Measurements from ENCODE around the gene KIAA0513. TPM values are rescaled to one million over a fixed set of nuclear protein-coding genes. Genes with fewer than 3 reads are reported as not detected.

KIAA0513 gene
- total and polyA plus RNA-seq, 9 donors: 1.6 to 4.2 (median 2.6) TPM

- Histone ChIP-seq H3K4me3 (ENCODE audit: low read length) (no peak overlapping the region), H3K27me3 (ENCODE audit: control insufficient read depth, insufficient read depth, low read length) (peaks cover 15% of the 10 kb centered on the region), H3K9me3 (replicated peaks; ENCODE audit: control insufficient read depth, low read depth, low read length) (no peaks in the 10 kb centered on the region), H3K27ac (ENCODE audit: low read length) (no peak overlapping the region), H3K4me1 (ENCODE audit: control insufficient read depth, insufficient read depth, low read length) (peaks cover 8% of the 10 kb centered on the region), H3K36me3 (ENCODE audit: control insufficient read depth, insufficient read depth, low read length) (peaks cover 5% of the 10 kb centered on the region)
- DNase-seq: no peak
- 83% methylated on average over 5 of the region's 10 CpGs for WGBS (ENCODE audit: insufficient coverage)
Measured at GRCh38 chr16:85078952-85079351, 51.4 kb downstream of the KIAA0513 start.

GRCh38 chr16:85079785-85080570, 52.4 kb downstream of the KIAA0513 start:
- 67% methylated on average over 18 of the region's 22 CpGs for WGBS (ENCODE audit: insufficient coverage)
- Histone ChIP-seq H3K36me3 (ENCODE audit: control insufficient read depth, insufficient read depth, low read length) (peaks cover 5% of the 10 kb centered on the region), H3K4me3 (ENCODE audit: low read length) (no peak overlapping the region)

GRCh38 chr16:85081038-85081437, 53.4 kb downstream of the KIAA0513 start:
- DNase-seq: no peak
- no peak overlapping the region for H3K27ac ChIP-seq (ENCODE audit: low read length)
- no peak overlapping the region for H3K4me3 ChIP-seq (ENCODE audit: low read length)
- H3K27me3 ChIP-seq (ENCODE audit: control insufficient read depth, insufficient read depth, low read length): peaks cover 15% of the 10 kb centered on the region
- H3K9me3 ChIP-seq (replicated peaks; ENCODE audit: control insufficient read depth, low read depth, low read length): no peaks in the 10 kb centered on the region
- 72% methylated on average over 9 of the region's 9 CpGs for WGBS (ENCODE audit: insufficient coverage)
- H3K36me3 ChIP-seq (ENCODE audit: control insufficient read depth, insufficient read depth, low read length): peaks cover 5% of the 10 kb centered on the region
- peaks cover 8% of the 10 kb centered on the region for H3K4me1 ChIP-seq (ENCODE audit: control insufficient read depth, insufficient read depth, low read length)

More at GRCh38 chr16:85079785-85080570, 52.4 kb downstream of the KIAA0513 start:
- H3K4me1 ChIP-seq (ENCODE audit: control insufficient read depth, insufficient read depth, low read length): peaks cover 8% of the 10 kb centered on the region
- no peak for DNase-seq
- peaks cover 15% of the 10 kb centered on the region for H3K27me3 ChIP-seq (ENCODE audit: control insufficient read depth, insufficient read depth, low read length)
- no peaks in the 10 kb centered on the region for H3K9me3 ChIP-seq (replicated peaks; ENCODE audit: control insufficient read depth, low read depth, low read length)
- no peak overlapping the region for H3K27ac ChIP-seq (ENCODE audit: low read length)

- Histone ChIP-seq H3K9me3 (replicated peaks; ENCODE audit: control insufficient read depth, low read depth, low read length) (no peaks in the 10 kb centered on the region), H3K27me3 (ENCODE audit: control insufficient read depth, insufficient read depth, low read length) (peaks cover 15% of the 10 kb centered on the region), H3K27ac (ENCODE audit: low read length) (no peak overlapping the region), H3K36me3 (ENCODE audit: control insufficient read depth, insufficient read depth, low read length) (peaks cover 5% of the 10 kb centered on the region), H3K4me1 (ENCODE audit: control insufficient read depth, insufficient read depth, low read length) (peaks cover 8% of the 10 kb centered on the region), H3K4me3 (ENCODE audit: low read length) (no peak overlapping the region)
- DNase-seq: no peak
- WGBS (ENCODE audit: insufficient coverage): 74% methylated on average over 14 of the region's 15 CpGs
Measured at GRCh38 chr16:85081765-85082164, 54.2 kb downstream of the KIAA0513 start.

GRCh38 chr16:85082173-85083050, 54.8 kb downstream of the KIAA0513 start:
- H3K36me3 ChIP-seq (ENCODE audit: control insufficient read depth, insufficient read depth, low read length): peaks cover 5% of the 10 kb centered on the region
- 29% methylated on average over 27 of the region's 33 CpGs for WGBS (ENCODE audit: insufficient coverage)
- no peaks in the 10 kb centered on the region for H3K9me3 ChIP-seq (replicated peaks; ENCODE audit: control insufficient read depth, low read depth, low read length)
- H3K4me1 ChIP-seq (ENCODE audit: control insufficient read depth, insufficient read depth, low read length): peaks cover 8% of the 10 kb centered on the region
- no peak for DNase-seq
- H3K27me3 ChIP-seq (ENCODE audit: control insufficient read depth, insufficient read depth, low read length): peaks cover 15% of the 10 kb centered on the region
- no peak overlapping the region for H3K27ac ChIP-seq (ENCODE audit: low read length)
- no peak overlapping the region for H3K4me3 ChIP-seq (ENCODE audit: low read length)

- H3K4me3 ChIP-seq (ENCODE audit: low read length): no peak overlapping the region
- peaks cover 8% of the 10 kb centered on the region for H3K4me1 ChIP-seq (ENCODE audit: control insufficient read depth, insufficient read depth, low read length)
- peaks cover 5% of the 10 kb centered on the region for H3K36me3 ChIP-seq (ENCODE audit: control insufficient read depth, insufficient read depth, low read length)
- peaks cover 15% of the 10 kb centered on the region for H3K27me3 ChIP-seq (ENCODE audit: control insufficient read depth, insufficient read depth, low read length)
- no peak overlapping the region for H3K27ac ChIP-seq (ENCODE audit: low read length)
- WGBS (ENCODE audit: insufficient coverage): no CpG with 5 or more reads among the region's 13 CpGs
- DNase-seq: peak; percentile 38
- H3K9me3 ChIP-seq (replicated peaks; ENCODE audit: control insufficient read depth, low read depth, low read length): no peaks in the 10 kb centered on the region
Measured at GRCh38 chr16:85083051-85083639, 55.5 kb downstream of the KIAA0513 start.

- 70% methylated on average over 15 of the region's 16 CpGs for WGBS (ENCODE audit: insufficient coverage)
Measured at GRCh38 chr16:85084841-85085510, 57.4 kb downstream of the KIAA0513 start.

GRCh38 chr16:85085721-85086120, 58.1 kb downstream of the KIAA0513 start:
- no peak for DNase-seq
- no peak overlapping the region for H3K4me3 ChIP-seq (ENCODE audit: low read length)
- H3K36me3 ChIP-seq (ENCODE audit: control insufficient read depth, insufficient read depth, low read length): no peaks in the 10 kb centered on the region
- no peak overlapping the region for H3K27ac ChIP-seq (ENCODE audit: low read length)
- 81% methylated on average over 17 of the region's 17 CpGs for WGBS (ENCODE audit: insufficient coverage)
- peaks cover 20% of the 10 kb centered on the region for H3K4me1 ChIP-seq (ENCODE audit: control insufficient read depth, insufficient read depth, low read length)
- H3K27me3 ChIP-seq (ENCODE audit: control insufficient read depth, insufficient read depth, low read length): peaks cover 14% of the 10 kb centered on the region
- H3K9me3 ChIP-seq (replicated peaks; ENCODE audit: control insufficient read depth, low read depth, low read length): no peaks in the 10 kb centered on the region

More at GRCh38 chr16:85084841-85085510, 57.4 kb downstream of the KIAA0513 start:
- Histone ChIP-seq H3K4me1 (ENCODE audit: control insufficient read depth, insufficient read depth, low read length) (peaks cover 17% of the 10 kb centered on the region), H3K4me3 (ENCODE audit: low read length) (no peak overlapping the region), H3K27ac (ENCODE audit: low read length) (no peak overlapping the region), H3K36me3 (ENCODE audit: control insufficient read depth, insufficient read depth, low read length) (no peaks in the 10 kb centered on the region), H3K9me3 (replicated peaks; ENCODE audit: control insufficient read depth, low read depth, low read length) (no peaks in the 10 kb centered on the region), H3K27me3 (ENCODE audit: control insufficient read depth, insufficient read depth, low read length) (peaks cover 14% of the 10 kb centered on the region)
- no peak for DNase-seq

GRCh38 chr16:85086347-85087291, 59.0 kb downstream of the KIAA0513 start:
- H3K4me1 ChIP-seq (ENCODE audit: control insufficient read depth, insufficient read depth, low read length): peaks cover 21% of the 10 kb centered on the region
- no peaks in the 10 kb centered on the region for H3K9me3 ChIP-seq (replicated peaks; ENCODE audit: control insufficient read depth, low read depth, low read length)
- WGBS (ENCODE audit: insufficient coverage): 76% methylated on average over 25 of the region's 37 CpGs
- peak; percentile 66 for DNase-seq
- H3K27me3 ChIP-seq (ENCODE audit: control insufficient read depth, insufficient read depth, low read length): peaks cover 13% of the 10 kb centered on the region
- no peak overlapping the region for H3K4me3 ChIP-seq (ENCODE audit: low read length)
- no peak overlapping the region for H3K27ac ChIP-seq (ENCODE audit: low read length)
- H3K36me3 ChIP-seq (ENCODE audit: control insufficient read depth, insufficient read depth, low read length): no peaks in the 10 kb centered on the region

Measured in muscle of leg (tissue), 11 donors.